Spleen (tissue), 11 donors: ENCODE measurements around the gene ACTR3. TPM values are rescaled to one million over a fixed set of nuclear protein-coding genes. Genes with fewer than 3 reads are reported as not detected.

Experiments
- DNase-seq: peaks from one replicate; pipeline ENCODE4 v3.0.0-alpha.2; 2020
- H3K27ac ChIP-seq, 8 donors: fragments of 200-600 bp; sonication (generic) in 7 of 8; 1 replicate in 4 of 8; 2 replicates in 4 of 8; pipeline versions ENCODE4 v1.5.0 to v1.8.0; 2016 to 2021; ENCODE audit warnings: inconsistent platforms in 4 of 8, mild to moderate bottlenecking in 4 of 8, moderate library complexity in 1 of 8
- H3K27me3 ChIP-seq, 7 donors: fragments of 200-600 bp; sonication (generic) in 6 of 7; replicated peaks in 1 of 7; 1 replicate in 4 of 7; 2 replicates in 3 of 7; pipeline versions ENCODE4 v1.5.0 to v1.8.0; 2016 to 2021; ENCODE audit warnings: inconsistent platforms in 3 of 7, mild to moderate bottlenecking in 1 of 7
- H3K36me3 ChIP-seq, 6 donors: fragments of 200-600 bp; sonication (generic) in 5 of 6; 1 replicate in 4 of 6; 2 replicates in 2 of 6; pipeline versions ENCODE4 v1.5.0 to v1.8.0; 2016 to 2021; ENCODE audit warnings: inconsistent platforms in 2 of 6
- H3K4me1 ChIP-seq, 6 donors: fragments of 200-600 bp; sonication (generic) in 5 of 6; 1 replicate in 3 of 6; 2 replicates in 3 of 6; pipeline versions ENCODE4 v1.5.0 to v1.8.0; 2016 to 2021; ENCODE audit warnings: inconsistent platforms in 3 of 6
- H3K4me3 ChIP-seq, 8 donors: fragments of 200-600 bp; sonication (generic) in 7 of 8; 1 replicate in 4 of 8; 2 replicates in 4 of 8; pipeline versions ENCODE4 v1.5.0 to v1.8.0; 2016 to 2021; ENCODE audit warnings: inconsistent platforms in 4 of 8, mild to moderate bottlenecking in 4 of 8, moderate library complexity in 2 of 8
- H3K9me3 ChIP-seq, 8 donors: fragments of 200-600 bp; sonication (generic) in 7 of 8; 1 replicate in 4 of 8; 2 replicates in 4 of 8; pipeline versions ENCODE4 v1.5.0 to v1.8.0; 2016 to 2021; ENCODE audit warnings: inconsistent platforms in 4 of 8
- POLR2A ChIP-seq, 3 donors: fragments of 450-650 bp; IDR thresholded peaks; one replicate each; pipeline ENCODE4 v1.5.1; 2017; ENCODE audit warnings: antibody characterized with exemption in 3 of 3, mild to moderate bottlenecking in 1 of 3
- POLR2AphosphoS5 ChIP-seq, 3 donors: sonication (generic); formaldehyde crosslinking; IDR thresholded peaks; one replicate each; pipeline ENCODE4 v1.5.1; 2017; ENCODE audit warnings: antibody characterized with exemption in 3 of 3
- WGBS, 5 donors: extraction: QIAGEN DNeasy Blood & Tissue Kit in 3 of 5; methylation state at CpG; one replicate each; pipeline versions ENCODE4 v1.1.5 to v1.1.7; 2013 to 2018; 5-methylcytosine and 5-hydroxymethylcytosine counted together
- intact Hi-C: fragments of 100-400 bp; cut with DNase I; formaldehyde crosslinking; loops from one replicate; pipeline ENCODE4 v1.15.0; 2023; ENCODE audit warnings: low total_unique reads
- polyA plus RNA-seq, 3 donors: library from polyadenylated mRNA; stranded (reverse); fragments of 200-250 nt; gene quantifications; one replicate each; pipeline ENCODE4 v1.2.1, GENCODE V29; 2013
- total RNA-seq, 7 donors: library from RNA; depleted of rRNA in 3 of 7; stranded (reverse); fragments of >200 nt in 3 of 7; fragmentation: NEBNext Ultra II Directional in 4 of 7; extraction: Animal tissue kit (Norgen Biotek cat#: 25700) in 4 of 7; gene quantifications; one replicate each; pipeline versions ENCODE4 v1.1.0 to v1.2.1, GENCODE V29; 2016 to 2021
- TF ChIP-seq, protein P1 (sequence below), 11 experiments: fragments of 200-600 bp in 7 of 11; fragments of 450-650 bp in 4 of 11; sonication (generic) in 4 of 11; IDR thresholded peaks in 8 of 11; conservative IDR thresholded peaks in 3 of 11; 1 replicate in 7 of 11; 2 replicates in 4 of 11; pipeline versions ENCODE4 v1.4.0 to v1.8.0; 2016 to 2021; ENCODE audit warnings: antibody characterized with exemption in 11 of 11, inconsistent platforms in 4 of 11, mild to moderate bottlenecking in 1 of 11
- donor health status: healthy with polysubstance abuse.
- donor health status: DM: no; HTN: no; CAD: no; lungs with moderate emphysema.
- donor health status: DM: no; HTN: no; CAD: no.
- donor health status: Bipolar disorder and iron deficiency.
- donor health status: healthy.
- donor health status: DM: no; HTN: no; CAD: no.
- donor health status: DM: yes; HTN: yes; CAD: no.

The ACTR3 gene
- total and polyA plus RNA-seq, 10 donors: 75.5 to 488 (median 221) TPM

- DNase-seq: no peak
- Histone ChIP-seq H3K4me1 (peaks cover 52 to 84% (median 72%) of the 10 kb centered on the region in 6 donors), H3K27ac (peak overlapping the region; percentile 89 to 100 (median 99)), H3K36me3 (peaks cover 0 to 10% (median 1%) of the 10 kb centered on the region in 6 donors), H3K27me3 (no peaks in the 10 kb centered on the region), H3K9me3 (no peaks in the 10 kb centered on the region), H3K4me3 (peak overlapping the region; percentile 80 to 97 (median 90))
- 29 to 37% (median 34%) methylated on average over 14 of the region's 14 CpGs for WGBS, 5 donors
- TF ChIP-seq POLR2AphosphoS5 (IDR thresholded peaks at IDR 0.05) (no peak), POLR2A (IDR thresholded peaks at IDR 0.05) (no peak)
- TF ChIP-seq, protein P1, sequence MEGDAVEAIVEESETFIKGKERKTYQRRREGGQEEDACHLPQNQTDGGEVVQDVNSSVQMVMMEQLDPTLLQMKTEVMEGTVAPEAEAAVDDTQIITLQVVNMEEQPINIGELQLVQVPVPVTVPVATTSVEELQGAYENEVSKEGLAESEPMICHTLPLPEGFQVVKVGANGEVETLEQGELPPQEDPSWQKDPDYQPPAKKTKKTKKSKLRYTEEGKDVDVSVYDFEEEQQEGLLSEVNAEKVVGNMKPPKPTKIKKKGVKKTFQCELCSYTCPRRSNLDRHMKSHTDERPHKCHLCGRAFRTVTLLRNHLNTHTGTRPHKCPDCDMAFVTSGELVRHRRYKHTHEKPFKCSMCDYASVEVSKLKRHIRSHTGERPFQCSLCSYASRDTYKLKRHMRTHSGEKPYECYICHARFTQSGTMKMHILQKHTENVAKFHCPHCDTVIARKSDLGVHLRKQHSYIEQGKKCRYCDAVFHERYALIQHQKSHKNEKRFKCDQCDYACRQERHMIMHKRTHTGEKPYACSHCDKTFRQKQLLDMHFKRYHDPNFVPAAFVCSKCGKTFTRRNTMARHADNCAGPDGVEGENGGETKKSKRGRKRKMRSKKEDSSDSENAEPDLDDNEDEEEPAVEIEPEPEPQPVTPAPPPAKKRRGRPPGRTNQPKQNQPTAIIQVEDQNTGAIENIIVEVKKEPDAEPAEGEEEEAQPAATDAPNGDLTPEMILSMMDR (IDR thresholded peaks at IDR 0.05 in 8 of 11, conservative IDR thresholded peaks at IDR 0.05 in 3 of 11): no peak
- intact Hi-C loops: no loop called here
Measured at GRCh38 chr2:113888641-113889470, 1.0 kb upstream of the ACTR3 start.

DNA sequence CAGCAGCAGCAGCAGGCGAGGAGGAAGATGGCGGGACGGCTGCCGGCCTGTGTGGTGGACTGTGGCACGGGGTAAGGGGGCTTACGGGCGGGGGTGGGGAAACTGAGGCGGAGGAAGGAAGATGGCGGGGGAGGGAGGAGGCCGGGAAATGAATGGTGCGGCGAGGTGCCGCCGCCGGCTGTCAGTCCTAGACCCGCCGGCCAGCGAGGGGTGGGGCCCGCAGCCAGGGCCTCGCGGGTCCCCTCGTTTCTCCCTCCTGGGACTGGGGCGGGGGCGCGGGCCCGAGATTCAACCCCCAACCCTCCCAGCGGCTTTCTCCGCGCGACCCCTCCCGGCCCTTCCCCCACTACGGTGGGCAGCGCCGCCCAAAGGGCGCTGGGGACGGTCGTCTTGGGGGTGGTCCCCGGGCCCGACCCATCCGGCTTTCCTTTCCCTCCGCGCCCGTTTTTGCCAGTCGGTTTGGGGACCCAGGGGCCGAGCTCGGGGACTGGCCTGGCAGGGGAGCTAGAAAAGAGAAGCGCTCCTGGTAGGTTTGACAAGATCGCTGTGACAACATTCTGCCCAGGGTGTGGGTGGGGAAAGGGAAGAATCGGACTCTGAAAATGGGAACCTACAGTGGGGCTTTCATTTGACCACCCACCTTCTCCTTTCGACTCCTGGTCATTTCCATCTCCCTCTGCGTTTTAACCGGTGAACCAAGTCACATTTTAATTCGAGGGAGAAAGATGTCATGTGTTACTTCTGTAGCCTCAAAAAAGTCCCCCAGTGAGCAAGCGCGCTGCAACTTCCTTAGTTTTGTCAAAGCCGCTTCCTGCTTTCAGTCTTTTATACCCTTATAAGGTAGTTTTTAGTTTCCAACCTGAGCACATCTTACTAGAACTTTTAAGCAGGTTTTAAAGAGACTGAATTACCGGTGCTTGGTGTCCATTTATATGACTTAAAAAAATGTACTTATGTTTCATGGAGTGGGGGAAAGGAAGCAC is 655 bp downstream of the ACTR3 start:
- peaks cover 69 to 85% (median 82%) of the 10 kb centered on the region in 6 donors for H3K4me1 ChIP-seq
- intact Hi-C loops: no loop called here
- TF ChIP-seq, protein P1 (IDR thresholded peaks at IDR 0.05 in 8 of 11, conservative IDR thresholded peaks at IDR 0.05 in 3 of 11): no peak
- TF ChIP-seq POLR2AphosphoS5 (IDR thresholded peaks at IDR 0.05) (peak in 1 of 3 donors; percentile 84), POLR2A (IDR thresholded peaks at IDR 0.05) (peak in 1 of 3 donors; percentile 64)

DNA sequence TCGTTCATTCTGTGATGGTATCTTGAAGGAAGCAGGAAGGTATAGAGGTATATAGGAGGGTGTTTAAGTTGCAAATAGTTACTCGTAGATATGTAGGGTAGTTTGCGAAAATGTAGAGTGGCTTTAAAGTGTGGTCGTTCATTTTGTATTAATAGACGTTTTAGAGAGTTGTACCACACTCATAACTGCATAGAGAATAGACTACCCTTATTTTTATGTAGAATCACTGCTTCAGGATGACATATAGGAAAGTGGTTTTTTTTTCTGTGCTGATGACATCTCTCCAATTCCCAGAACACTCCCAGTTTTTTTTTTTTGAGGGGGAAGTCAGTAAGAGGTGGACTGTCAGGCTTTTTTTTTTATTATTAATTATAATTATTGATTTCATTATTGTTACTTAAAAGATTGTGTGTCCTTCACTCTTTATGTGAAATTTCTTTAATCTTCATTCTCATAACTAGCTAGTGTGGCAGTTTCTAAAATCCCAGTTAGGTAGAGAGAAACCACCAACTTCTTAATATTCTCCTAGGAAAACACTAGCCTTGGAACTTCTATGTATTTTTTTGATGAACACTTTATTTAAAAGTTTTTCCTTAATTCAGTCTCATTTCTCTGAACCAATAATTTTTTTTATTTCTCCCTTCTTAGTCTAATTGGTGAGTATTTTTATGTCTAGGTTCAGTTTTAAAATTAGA is 1.5 kb downstream of the ACTR3 start:
- Histone ChIP-seq H3K4me1 (peaks cover 74 to 85% (median 83%) of the 10 kb centered on the region in 6 donors), H3K27ac (peak overlapping the region; percentile 89 to 100 (median 99)), H3K27me3 (no peaks in the 10 kb centered on the region), H3K9me3 (no peaks in the 10 kb centered on the region), H3K36me3 (peaks cover 0 to 24% (median 4%) of the 10 kb centered on the region in 6 donors), H3K4me3 (peak overlapping the region; percentile 80 to 97 (median 90))
- intact Hi-C loops: no loop called here
- WGBS, 5 donors: 0 to 2% (median 1%) methylated on average over 5 of the region's 5 CpGs
- DNase-seq: no peak
- TF ChIP-seq, protein P1 (IDR thresholded peaks at IDR 0.05 in 8 of 11, conservative IDR thresholded peaks at IDR 0.05 in 3 of 11): no peak
- no peak for TF ChIP-seq POLR2A (IDR thresholded peaks at IDR 0.05)

More for the DNA sequence above, 655 bp downstream of the ACTR3 start:
- Histone ChIP-seq H3K36me3 (peaks cover 0 to 23% (median 4%) of the 10 kb centered on the region in 6 donors), H3K27ac (peak overlapping the region; percentile 89 to 100 (median 99)), H3K4me3 (peak overlapping the region; percentile 80 to 97 (median 90)), H3K9me3 (no peaks in the 10 kb centered on the region), H3K27me3 (no peaks in the 10 kb centered on the region)
- peak; percentile 93 for DNase-seq
- WGBS, 5 donors: 0 to 1% (median 1%) methylated on average over 35 to 57 of the region's 57 CpGs
